Trophoblast cell (in vitro differentiated cells and primary cell): ENCODE results near the gene MZT2B.
"Not testable (repeated sequence)": the region's sequence is repeated elsewhere in the genome, so short reads cannot be mapped to it uniquely, and the experiment has no call there.

Source experiments
- DNase-seq, 2 donors: peaks; one replicate each; pipeline ENCODE4 v3.0.0-alpha.2; 2016
- H2AFZ ChIP-seq: 2 replicates; pipeline ENCODE4 v1.6.1; 2013; ENCODE audit warnings: low read length, moderate library complexity, mild to moderate bottlenecking; ENCODE audit not compliant: insufficient read depth, poor library complexity
- H2AK5ac ChIP-seq: 2 replicates; pipeline ENCODE4 v1.6.1; 2013; ENCODE audit warnings: mild to moderate bottlenecking, low read length
- H2BK120ac ChIP-seq: 2 replicates; pipeline ENCODE4 v1.6.1; 2013; ENCODE audit warnings: low read length, mild to moderate bottlenecking, moderate library complexity; ENCODE audit not compliant: insufficient read depth, poor library complexity
- H2BK12ac ChIP-seq: 2 replicates; pipeline ENCODE4 v1.6.1; 2013; ENCODE audit warnings: mild to moderate bottlenecking, low read length, moderate library complexity
- H2BK5ac ChIP-seq: 2 replicates; pipeline ENCODE4 v1.6.1; 2013; ENCODE audit warnings: low read length, low read depth, moderate library complexity, mild to moderate bottlenecking; ENCODE audit not compliant: poor library complexity
- H3K14ac ChIP-seq: 2 replicates; pipeline ENCODE4 v1.6.1; 2013; ENCODE audit warnings: mild to moderate bottlenecking, low read length
- H3K18ac ChIP-seq: 2 replicates; pipeline ENCODE4 v1.6.1; 2013; ENCODE audit warnings: mild to moderate bottlenecking, low read length
- H3K23ac ChIP-seq: 2 replicates; pipeline ENCODE4 v1.6.1; 2013; ENCODE audit warnings: low read length
- H3K27ac ChIP-seq: 2 replicates; pipeline ENCODE4 v1.5.1; 2013; ENCODE audit warnings: low read depth, mild to moderate bottlenecking, inconsistent platforms, low read length, moderate library complexity
- H3K27me3 ChIP-seq: 2 replicates; pipeline ENCODE4 v1.6.1; 2013; ENCODE audit warnings: inconsistent platforms, mild to moderate bottlenecking, low read length, moderate library complexity; ENCODE audit not compliant: insufficient read depth
- H3K36me3 ChIP-seq, 2 experiments: 1 replicate in 1 of 2; 2 replicates in 1 of 2; pipeline ENCODE4 v1.6.1; 2013; ENCODE audit warnings: low read length in 2 of 2, mild to moderate bottlenecking in 2 of 2, moderate library complexity in 1 of 2; ENCODE audit not compliant: insufficient read depth in 2 of 2, control insufficient read depth in 1 of 2
- H3K4ac ChIP-seq: 2 replicates; pipeline ENCODE4 v1.6.1; 2013; ENCODE audit warnings: low read depth, mild to moderate bottlenecking, low read length, moderate library complexity
- H3K4me1 ChIP-seq, 2 experiments: 1 replicate in 1 of 2; 2 replicates in 1 of 2; pipeline ENCODE4 v1.6.1; 2013; ENCODE audit warnings: low read length in 2 of 2, mild to moderate bottlenecking in 2 of 2, moderate library complexity in 1 of 2; ENCODE audit not compliant: insufficient read depth in 2 of 2, control insufficient read depth in 1 of 2
- H3K4me2 ChIP-seq: 2 replicates; pipeline ENCODE4 v1.6.1; 2013; ENCODE audit warnings: inconsistent platforms, mild to moderate bottlenecking, low read length, moderate library complexity
- H3K4me3 ChIP-seq: 2 replicates; pipeline ENCODE4 v1.5.1; 2013; ENCODE audit warnings: mild to moderate bottlenecking, low read depth, low read length, inconsistent platforms
- H3K79me1 ChIP-seq: one replicate; pipeline ENCODE4 v1.6.1; 2013; ENCODE audit warnings: low read length
- H3K79me2 ChIP-seq: 2 replicates; pipeline ENCODE4 v1.6.1; 2013; ENCODE audit warnings: low read length, mild to moderate bottlenecking; ENCODE audit not compliant: control insufficient read depth, insufficient read depth, poor library complexity
- H3K9ac ChIP-seq: 2 replicates; pipeline ENCODE4 v1.6.1; 2013; ENCODE audit warnings: mild to moderate bottlenecking, low read length
- H3K9me3 ChIP-seq: 2 replicates; pipeline ENCODE4 v1.6.1; 2013; ENCODE audit warnings: low read depth, mild to moderate bottlenecking, control low read depth, inconsistent platforms, low read length; ENCODE audit not compliant: insufficient read depth
- H4K12ac ChIP-seq: 2 replicates; pipeline ENCODE4 v1.6.1; 2013; ENCODE audit warnings: low read depth, mild to moderate bottlenecking, low read length, moderate library complexity
- H4K8ac ChIP-seq: 2 replicates; pipeline ENCODE4 v1.6.1; 2013; ENCODE audit warnings: low read depth, mild to moderate bottlenecking, low read length, moderate library complexity
- H4K91ac ChIP-seq: one replicate; pipeline ENCODE4 v1.6.1; 2013; ENCODE audit warnings: low read depth, mild to moderate bottlenecking, low read length, moderate library complexity
- WGBS: extraction: QIAGEN DNeasy Blood & Tissue Kit; methylation state at CpG from one replicate; pipeline ENCODE4 v1.1.7; 2013; ENCODE audit warnings: missing lambda C conversion rate; ENCODE audit not compliant: insufficient read length, insufficient coverage; ENCODE audit errors: extremely low coverage; 5-methylcytosine and 5-hydroxymethylcytosine counted together

MZT2B gene

GRCh38 chr2:130152136-130152815 is 29.8 kb upstream of the MZT2B start:
- not testable (repeated sequence) for H2BK12ac ChIP-seq, H3K79me2 ChIP-seq, H2AFZ ChIP-seq, H3K18ac ChIP-seq, H3K9me3 ChIP-seq, DNase-seq, H3K4ac ChIP-seq, H3K14ac ChIP-seq, H3K4me1 ChIP-seq, H3K4me3 ChIP-seq, H3K27ac ChIP-seq, H4K91ac ChIP-seq, H4K8ac ChIP-seq, H3K23ac ChIP-seq, H2BK5ac ChIP-seq, H4K12ac ChIP-seq, H3K4me2 ChIP-seq, H3K9ac ChIP-seq, H3K79me1 ChIP-seq, H3K27me3 ChIP-seq, H2BK120ac ChIP-seq, H2AK5ac ChIP-seq
- peaks cover 37 to 47% of the 10 kb centered on the region in 2 experiments for H3K36me3 ChIP-seq
- WGBS: no CpG with 5 or more reads among the region's 27 CpGs

DNA sequence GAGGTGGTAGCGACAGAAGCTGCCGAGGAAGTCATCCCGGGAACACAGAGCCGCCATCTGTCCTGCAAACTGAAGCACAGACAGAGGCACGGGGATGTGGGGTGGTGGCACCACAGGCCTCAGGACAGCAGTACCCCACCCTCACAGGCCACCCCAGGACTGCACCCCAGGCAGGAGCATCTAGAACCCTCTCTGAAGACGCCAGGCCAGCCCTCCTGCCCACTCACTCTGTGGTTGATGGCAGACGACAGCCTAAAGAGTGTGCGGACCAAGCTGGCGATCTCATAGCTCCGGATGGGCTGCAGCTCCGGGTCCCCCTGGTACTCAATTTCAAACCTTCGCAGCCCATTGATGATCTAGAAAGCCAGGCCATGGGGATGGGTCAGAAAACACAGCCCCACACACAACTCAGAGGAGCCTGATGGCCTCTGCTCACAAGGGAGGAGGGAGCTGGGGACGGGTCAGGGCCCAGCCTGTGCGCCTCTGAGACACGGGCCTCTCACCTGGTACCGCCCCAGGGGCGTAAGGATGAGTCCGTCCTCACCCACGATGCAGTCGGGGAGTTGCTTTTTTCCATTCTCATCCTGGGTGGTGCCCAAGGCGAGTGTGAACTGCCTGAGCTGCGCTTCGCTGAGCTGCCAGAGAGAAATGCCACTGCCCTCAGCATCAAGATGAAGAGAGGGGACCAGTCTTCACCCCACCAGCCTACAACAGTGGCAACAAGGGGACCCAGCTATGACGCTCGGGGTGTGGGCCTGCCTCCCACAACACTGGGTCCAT is 29.1 kb upstream of the MZT2B start:
- no peak overlapping the region for H4K91ac ChIP-seq
- H4K8ac ChIP-seq: no peak overlapping the region
- H3K79me2 ChIP-seq: no peaks in the 10 kb centered on the region
- no peak overlapping the region for H2AFZ ChIP-seq
- no peaks in the 10 kb centered on the region for H3K27me3 ChIP-seq
- no peak overlapping the region for H3K14ac ChIP-seq
- no peak overlapping the region for H2BK12ac ChIP-seq
- no peak overlapping the region for H3K4ac ChIP-seq
- no peak for DNase-seq
- H3K23ac ChIP-seq: no peak overlapping the region
- H2BK5ac ChIP-seq: no peak overlapping the region
- no peak overlapping the region for H3K9ac ChIP-seq
- no peaks in the 10 kb centered on the region for H3K4me1 ChIP-seq
- peaks cover 42 to 51% of the 10 kb centered on the region in 2 experiments for H3K36me3 ChIP-seq
- no peak overlapping the region for H3K18ac ChIP-seq
- H3K79me1 ChIP-seq: no peaks in the 10 kb centered on the region
- WGBS: no CpG with 5 or more reads among the region's 25 CpGs
- no peak overlapping the region for H3K27ac ChIP-seq
- no peaks in the 10 kb centered on the region for H3K9me3 ChIP-seq
- H4K12ac ChIP-seq: no peak overlapping the region
- no peak overlapping the region for H2AK5ac ChIP-seq
- H3K4me2 ChIP-seq: no peak overlapping the region
- no peak overlapping the region for H3K4me3 ChIP-seq
- H2BK120ac ChIP-seq: no peak overlapping the region

GRCh38 chr2:130153721-130154422 is 28.2 kb upstream of the MZT2B start:
- not testable (repeated sequence) for DNase-seq, H2AFZ ChIP-seq, H3K79me2 ChIP-seq, H2BK120ac ChIP-seq, H3K4me2 ChIP-seq, H2BK5ac ChIP-seq, H2AK5ac ChIP-seq, H4K91ac ChIP-seq, H3K27me3 ChIP-seq, H3K27ac ChIP-seq, H2BK12ac ChIP-seq, H3K9me3 ChIP-seq, H4K8ac ChIP-seq, H3K14ac ChIP-seq, H3K18ac ChIP-seq, H3K23ac ChIP-seq, H3K4ac ChIP-seq, H4K12ac ChIP-seq, H3K9ac ChIP-seq, H3K79me1 ChIP-seq, H3K4me1 ChIP-seq, H3K4me3 ChIP-seq
- no CpG with 5 or more reads among the region's 23 CpGs for WGBS
- peaks cover 49 to 55% of the 10 kb centered on the region in 2 experiments for H3K36me3 ChIP-seq

DNA sequence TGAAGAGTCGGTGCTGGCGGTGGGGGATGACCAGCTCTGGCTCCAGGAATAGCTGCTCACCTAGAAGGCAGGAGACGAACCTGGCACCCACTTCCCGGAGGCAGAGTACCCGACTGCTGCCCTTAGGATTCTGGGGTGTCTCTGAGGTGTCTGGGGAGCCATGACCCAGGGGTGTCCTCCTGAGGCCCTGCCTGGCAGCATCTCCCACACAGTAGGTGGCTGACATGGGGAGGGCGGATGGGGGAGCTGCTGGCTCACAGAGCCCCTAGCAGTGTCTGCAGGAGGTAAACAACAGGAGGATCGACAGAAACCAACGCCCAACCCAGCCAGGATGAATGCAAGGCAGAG is 27.7 kb upstream of the MZT2B start:
- not testable (repeated sequence) for H2AK5ac ChIP-seq, H3K9me3 ChIP-seq
- WGBS: no CpG with 5 or more reads among the region's 8 CpGs

More for the DNA sequence above, 27.7 kb upstream of the MZT2B start:
- H3K4ac ChIP-seq, H3K14ac ChIP-seq, H3K27ac ChIP-seq, H2AFZ ChIP-seq, H3K4me1 ChIP-seq, H3K23ac ChIP-seq, H4K8ac ChIP-seq, H3K79me2 ChIP-seq, H3K4me3 ChIP-seq, H3K4me2 ChIP-seq, H3K79me1 ChIP-seq, H2BK12ac ChIP-seq, H3K9ac ChIP-seq, H3K27me3 ChIP-seq, H4K12ac ChIP-seq, H2BK120ac ChIP-seq, H3K18ac ChIP-seq, H4K91ac ChIP-seq, DNase-seq, H2BK5ac ChIP-seq: not testable (repeated sequence)
- peaks cover 53 to 58% of the 10 kb centered on the region in 2 experiments for H3K36me3 ChIP-seq
